SU-DHL-6 (cell line): ENCODE results near the gene TEX101.

Source experiments
- EZH2phosphoT487 ChIP-seq: fragments of 200-600 bp; sonication (generic), shearing (Covaris generic); conservative IDR thresholded peaks from 2 replicates; pipeline ENCODE4 v1.6.1; 2018; ENCODE audit warnings: mild to moderate bottlenecking, antibody characterized with exemption, low read length, moderate library complexity, mixed read lengths
- TF ChIP-seq, protein P1 (sequence below): fragments of 200-600 bp; sonication (generic); IDR thresholded peaks from one replicate; pipeline ENCODE4 v1.5.1; 2017; ENCODE audit warnings: antibody characterized with exemption, mild to moderate bottlenecking, low read length, moderate library complexity; ENCODE audit not compliant: insufficient read depth, poor library complexity, severe bottlenecking

DNA sequence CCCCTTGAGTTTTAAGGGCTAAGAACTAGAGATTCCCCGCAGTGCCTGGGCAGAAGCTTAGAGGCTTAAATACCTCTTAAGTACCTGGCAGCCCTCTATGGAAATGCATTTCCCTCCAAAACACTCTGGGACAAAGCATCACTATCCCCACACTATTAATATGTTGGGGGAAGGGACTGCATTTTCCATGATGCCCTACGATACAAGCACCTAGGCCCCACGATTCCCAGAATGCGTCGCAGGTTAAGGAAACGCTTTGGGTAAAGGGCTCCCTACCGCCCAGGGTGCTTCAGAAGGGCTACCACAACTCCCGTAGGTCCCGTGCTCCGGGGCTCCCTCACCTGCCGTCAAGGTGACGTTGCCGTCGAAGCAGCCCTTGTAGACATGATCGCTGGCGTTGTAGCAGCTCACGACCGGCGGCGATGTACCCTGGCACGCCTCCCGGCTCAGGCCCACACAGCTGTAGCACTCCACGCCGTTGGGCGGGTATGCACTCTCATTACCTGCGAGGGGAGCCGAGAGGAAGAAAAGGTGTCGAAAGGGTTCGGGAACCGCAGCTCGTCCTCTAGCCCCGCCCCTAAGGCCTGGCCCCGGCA, 48.2 kb downstream of the TEX101 start:
- TF ChIP-seq EZH2phosphoT487, result no peak
- TF ChIP-seq, protein P1, sequence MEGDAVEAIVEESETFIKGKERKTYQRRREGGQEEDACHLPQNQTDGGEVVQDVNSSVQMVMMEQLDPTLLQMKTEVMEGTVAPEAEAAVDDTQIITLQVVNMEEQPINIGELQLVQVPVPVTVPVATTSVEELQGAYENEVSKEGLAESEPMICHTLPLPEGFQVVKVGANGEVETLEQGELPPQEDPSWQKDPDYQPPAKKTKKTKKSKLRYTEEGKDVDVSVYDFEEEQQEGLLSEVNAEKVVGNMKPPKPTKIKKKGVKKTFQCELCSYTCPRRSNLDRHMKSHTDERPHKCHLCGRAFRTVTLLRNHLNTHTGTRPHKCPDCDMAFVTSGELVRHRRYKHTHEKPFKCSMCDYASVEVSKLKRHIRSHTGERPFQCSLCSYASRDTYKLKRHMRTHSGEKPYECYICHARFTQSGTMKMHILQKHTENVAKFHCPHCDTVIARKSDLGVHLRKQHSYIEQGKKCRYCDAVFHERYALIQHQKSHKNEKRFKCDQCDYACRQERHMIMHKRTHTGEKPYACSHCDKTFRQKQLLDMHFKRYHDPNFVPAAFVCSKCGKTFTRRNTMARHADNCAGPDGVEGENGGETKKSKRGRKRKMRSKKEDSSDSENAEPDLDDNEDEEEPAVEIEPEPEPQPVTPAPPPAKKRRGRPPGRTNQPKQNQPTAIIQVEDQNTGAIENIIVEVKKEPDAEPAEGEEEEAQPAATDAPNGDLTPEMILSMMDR, result no peak
